Naive thymus-derived CD4-positive, alpha-beta T cell (primary cell): Measurements from ENCODE around the gene FBN1. TPM values are rescaled to one million over a fixed set of nuclear protein-coding genes. Genes with fewer than 3 reads are reported as not detected.

Experiments used
- ATAC-seq: fragments of 150-1000 bp; cut with Tn5 transposase; 2 replicates; pipeline ENCODE4 v1.10.0; 2021; ENCODE audit warnings: mild to moderate bottlenecking, moderate library complexity
- CTCF ChIA-PET: fragments of 350-600 bp; sonication (Branson Sonifier 250); formaldehyde crosslinking; loops from one replicate; lab custom pipeline; 2021; ENCODE audit warnings: antibody characterized with exemption; lab: Charles Lee
- POLR2A ChIA-PET: fragments of 350-600 bp; sonication (Branson Sonifier 250); formaldehyde crosslinking; loops from one replicate; lab custom pipeline; 2021; ENCODE audit warnings: antibody characterized with exemption, inconsistent platforms; lab: Charles Lee
- DNase-seq, 9 donors: peaks; one replicate each; pipeline versions ENCODE4 v3.0.0 to v3.0.0-alpha.2; 2020 to 2022; ENCODE audit warnings: mixed read lengths in 1 of 9
- H3K27ac ChIP-seq: one replicate; pipeline ENCODE4 v1.7.0; 2013; ENCODE audit warnings: mild to moderate bottlenecking, low read depth, low read length, moderate library complexity
- H3K27me3 ChIP-seq, 2 donors: one replicate each; pipeline ENCODE4 v1.7.0; 2013; ENCODE audit warnings: low read length in 2 of 2, mild to moderate bottlenecking in 2 of 2, moderate library complexity in 2 of 2; ENCODE audit not compliant: control insufficient read depth in 2 of 2, insufficient read depth in 2 of 2
- H3K36me3 ChIP-seq, 3 experiments: 1 replicate in 2 of 3; 2 replicates in 1 of 3; pipeline ENCODE4 v1.7.0; 2013; ENCODE audit warnings: low read length in 3 of 3, mild to moderate bottlenecking in 3 of 3, moderate library complexity in 1 of 3; ENCODE audit not compliant: insufficient read depth in 3 of 3, control insufficient read depth in 2 of 3
- H3K4me1 ChIP-seq, 2 donors: one replicate each; pipeline ENCODE4 v1.7.0; 2013; ENCODE audit warnings: low read length in 2 of 2, mild to moderate bottlenecking in 2 of 2, moderate library complexity in 1 of 2; ENCODE audit not compliant: control insufficient read depth in 2 of 2, insufficient read depth in 2 of 2
- H3K4me3 ChIP-seq: 2 replicates; pipeline ENCODE4 v1.7.0; 2013; ENCODE audit warnings: mild to moderate bottlenecking, low read length
- H3K9me3 ChIP-seq, 3 experiments: 1 replicate in 2 of 3; 2 replicates in 1 of 3; pipeline ENCODE4 v1.7.0; 2013; ENCODE audit warnings: low read length in 3 of 3; ENCODE audit not compliant: control insufficient read depth in 2 of 3
- H3K27ac Mint-ChIP-seq, 9 donors: one replicate each; pipeline ENCODE4 v1.8.0; 2020 to 2022; ENCODE audit warnings: mixed read lengths in 9 of 9, mild to moderate bottlenecking in 8 of 9, moderate library complexity in 5 of 9, inconsistent platforms in 2 of 9
- H3K27me3 Mint-ChIP-seq, 5 donors: one replicate each; pipeline ENCODE4 v1.8.0; 2021 to 2022; ENCODE audit warnings: mixed read lengths in 5 of 5, mild to moderate bottlenecking in 1 of 5
- H3K36me3 Mint-ChIP-seq, 5 donors: one replicate each; pipeline ENCODE4 v1.8.0; 2020 to 2022; ENCODE audit warnings: mixed read lengths in 5 of 5, mild to moderate bottlenecking in 3 of 5, inconsistent platforms in 1 of 5
- H3K4me1 Mint-ChIP-seq, 7 donors: one replicate each; pipeline ENCODE4 v1.8.0; 2020 to 2022; ENCODE audit warnings: mixed read lengths in 7 of 7, mild to moderate bottlenecking in 3 of 7, inconsistent platforms in 1 of 7
- H3K4me3 Mint-ChIP-seq, 10 donors: one replicate each; pipeline ENCODE4 v1.8.0; 2020 to 2022; ENCODE audit warnings: mild to moderate bottlenecking in 10 of 10, mixed read lengths in 10 of 10, moderate library complexity in 6 of 10, inconsistent platforms in 2 of 10
- H3K9me3 Mint-ChIP-seq, 11 donors: one replicate each; pipeline ENCODE4 v1.8.0; 2020 to 2022; ENCODE audit warnings: mixed read lengths in 11 of 11, mild to moderate bottlenecking in 4 of 11, inconsistent platforms in 1 of 11, moderate library complexity in 1 of 11
- intact Hi-C, 2 donors: fragments of 100-400 bp; cut with micrococcal nuclease; formaldehyde crosslinking; loops; one replicate each; pipeline ENCODE4 v1.15.1; 2023
- polyA plus RNA-seq, 2 donors: library from polyadenylated mRNA; unstranded; fragments of 300-500 nt; fragmentation: Illumina TruSeq; gene quantifications; one replicate each; pipeline ENCODE4 v1.2.3, GENCODE V29; 2021
- total RNA-seq, 6 experiments: library from RNA in 5 of 6; stranded (reverse) in 5 of 6; gene quantifications; 1 replicate in 5 of 6; 2 replicates in 1 of 6; pipeline ENCODE4 v1.2.3 and lab custom pipeline; 2021 to 2026

The FBN1 gene
- total and polyA plus RNA-seq, 7 experiments from 2014 or later = 0.03 to 1.3 (median 0.61) TPM; not detected in 1

DNA sequence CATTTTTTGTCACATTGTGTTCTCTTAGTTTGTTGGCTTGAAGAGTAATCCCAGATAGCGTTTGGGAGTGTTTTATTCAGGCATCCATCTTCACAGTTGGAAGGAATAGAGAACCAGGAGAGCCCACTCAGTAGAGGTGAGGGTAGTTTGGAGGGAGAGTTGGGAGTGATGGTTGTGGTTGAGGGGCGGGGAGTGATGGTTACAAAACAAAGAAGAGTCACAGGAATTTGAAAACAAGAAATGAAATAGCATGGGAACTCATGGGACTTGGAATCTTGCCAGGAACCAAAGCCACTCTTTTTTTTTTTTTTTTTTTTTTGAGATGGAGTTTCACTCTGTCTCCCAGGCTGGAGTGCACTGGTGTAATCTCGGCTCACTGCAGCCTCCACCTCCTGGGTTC, 278.0 kb downstream of the FBN1 start:
- H3K27me3 Mint-ChIP-seq = peaks cover 0 to 25% (median 11%) of the 10 kb centered on the region in 5 donors
- no peaks in the 10 kb centered on the region for H3K27me3 ChIP-seq
- no peak overlapping the region for H3K27ac ChIP-seq
- DNase-seq (no peak), ATAC-seq (no peak)
- no peaks in the 10 kb centered on the region for H3K9me3 Mint-ChIP-seq
- no peak overlapping the region for H3K4me3 ChIP-seq
- ChIA-PET POLR2A (no interaction called here), CTCF (no interaction called here)
- H3K9me3 ChIP-seq = no peaks in the 10 kb centered on the region
- no peak overlapping the region for H3K4me3 Mint-ChIP-seq
- no peak overlapping the region for H3K27ac Mint-ChIP-seq
- intact Hi-C loops = no loop called here
- no peaks in the 10 kb centered on the region for H3K36me3 Mint-ChIP-seq
- H3K4me1 ChIP-seq = no peaks in the 10 kb centered on the region
- H3K36me3 ChIP-seq = no peaks in the 10 kb centered on the region
- no peaks in the 10 kb centered on the region for H3K4me1 Mint-ChIP-seq

- H3K9me3 Mint-ChIP-seq = no peaks in the 10 kb centered on the region
- H3K27me3 ChIP-seq = no peaks in the 10 kb centered on the region
- H3K4me1 Mint-ChIP-seq = no peaks in the 10 kb centered on the region
- no peaks in the 10 kb centered on the region for H3K9me3 ChIP-seq
- no peak for DNase-seq
- ChIA-PET CTCF (no interaction called here), POLR2A (no interaction called here)
- H3K27ac Mint-ChIP-seq = no peak overlapping the region
- intact Hi-C loops = no loop called here
- H3K27ac ChIP-seq = no peak overlapping the region
- no peaks in the 10 kb centered on the region for H3K36me3 Mint-ChIP-seq
- no peak overlapping the region for H3K4me3 ChIP-seq
- no peaks in the 10 kb centered on the region for H3K36me3 ChIP-seq
- H3K4me3 Mint-ChIP-seq = no peak overlapping the region
- no peak for ATAC-seq
- peaks cover 0 to 25% (median 11%) of the 10 kb centered on the region in 5 donors for H3K27me3 Mint-ChIP-seq
- no peaks in the 10 kb centered on the region for H3K4me1 ChIP-seq
Measured at GRCh38 chr15:48366584-48367312, 278.8 kb downstream of the FBN1 start.

GRCh38 chr15:48365575-48365974, 279.9 kb downstream of the FBN1 start:
- H3K4me3 Mint-ChIP-seq = no peak overlapping the region
- no peaks in the 10 kb centered on the region for H3K27me3 ChIP-seq
- no peaks in the 10 kb centered on the region for H3K36me3 ChIP-seq
- ChIA-PET CTCF (no interaction called here), POLR2A (no interaction called here)
- no peaks in the 10 kb centered on the region for H3K9me3 ChIP-seq
- H3K27ac Mint-ChIP-seq = no peak overlapping the region
- peaks cover 0 to 21% (median 11%) of the 10 kb centered on the region in 5 donors for H3K27me3 Mint-ChIP-seq
- intact Hi-C loops = no loop called here
- H3K9me3 Mint-ChIP-seq = no peaks in the 10 kb centered on the region
- H3K4me3 ChIP-seq = no peak overlapping the region
- H3K27ac ChIP-seq = no peak overlapping the region
- no peak for DNase-seq
- no peaks in the 10 kb centered on the region for H3K4me1 ChIP-seq
- no peaks in the 10 kb centered on the region for H3K4me1 Mint-ChIP-seq
- H3K36me3 Mint-ChIP-seq = no peaks in the 10 kb centered on the region
- no peak for ATAC-seq

DNA sequence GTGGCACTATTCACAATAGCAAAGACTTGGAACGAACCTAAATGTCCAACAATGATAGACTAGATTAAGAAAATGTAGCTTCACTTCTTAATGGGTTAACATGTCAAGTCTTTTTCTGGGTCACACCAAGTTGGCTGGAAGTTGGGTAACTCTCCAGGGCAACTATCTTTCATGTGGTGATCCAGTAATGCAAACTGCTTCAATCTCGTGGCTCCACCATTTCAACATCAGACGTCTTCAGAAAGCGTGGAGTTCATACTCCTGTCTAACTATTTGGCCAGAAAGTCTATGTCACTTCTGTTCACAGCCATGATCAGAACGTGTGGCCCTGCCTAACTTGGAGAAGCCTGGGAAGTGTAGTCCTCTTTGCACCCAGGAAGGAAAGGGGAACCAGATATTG, 282.0 kb downstream of the FBN1 start:
- intact Hi-C loops = no loop called here

GRCh38 chr15:48361685-48362084, 283.8 kb downstream of the FBN1 start:
- H3K4me3 Mint-ChIP-seq = no peak overlapping the region
- no peaks in the 10 kb centered on the region for H3K9me3 ChIP-seq
- POLR2A ChIA-PET = no interaction called here

More for the DNA sequence above, 282.0 kb downstream of the FBN1 start:
- CTCF ChIA-PET = no interaction called here
- Mint-ChIP-seq H3K4me3 (no peak overlapping the region), H3K4me1 (peaks cover 0 to 6% (median 5%) of the 10 kb centered on the region in 7 donors), H3K9me3 (no peaks in the 10 kb centered on the region), H3K36me3 (no peaks in the 10 kb centered on the region), H3K27ac (no peak overlapping the region), H3K27me3 (peaks cover 0 to 16% (median 5%) of the 10 kb centered on the region in 5 donors)
- H3K4me3 ChIP-seq = no peak overlapping the region
- no peak overlapping the region for H3K27ac ChIP-seq
- ATAC-seq (no peak), DNase-seq (no peak)
- no peaks in the 10 kb centered on the region for H3K27me3 ChIP-seq
- no peaks in the 10 kb centered on the region for H3K4me1 ChIP-seq
- H3K36me3 ChIP-seq = no peaks in the 10 kb centered on the region
- no peaks in the 10 kb centered on the region for H3K9me3 ChIP-seq
- POLR2A ChIA-PET = no interaction called here

DNA sequence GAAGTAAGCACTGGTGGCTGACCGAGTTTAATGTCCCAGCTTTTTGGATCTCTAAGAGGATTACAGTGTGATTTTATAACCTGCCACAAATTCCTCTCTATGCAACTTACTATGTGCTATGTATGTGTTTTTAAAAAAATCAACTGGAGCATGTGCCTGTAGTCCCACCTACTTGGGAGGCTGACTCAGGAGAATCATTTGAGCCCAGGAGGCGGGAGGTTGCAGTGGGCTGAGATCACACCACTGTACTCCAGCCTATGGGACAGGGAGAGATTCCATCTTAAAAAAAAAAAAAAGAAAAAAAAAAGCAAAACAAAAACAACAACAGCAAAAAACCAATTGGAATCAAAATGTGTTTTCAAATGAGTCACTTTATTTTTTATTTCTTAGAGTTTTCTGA, 284.7 kb downstream of the FBN1 start:
- DNase-seq (no peak), ATAC-seq (no peak)
- Mint-ChIP-seq H3K27ac (no peak overlapping the region), H3K9me3 (no peaks in the 10 kb centered on the region), H3K4me3 (no peak overlapping the region), H3K4me1 (peaks cover 0 to 11% (median 8%) of the 10 kb centered on the region in 7 donors), H3K36me3 (no peaks in the 10 kb centered on the region), H3K27me3 (peaks cover 0 to 9% (median 0%) of the 10 kb centered on the region in 5 donors)
- Histone ChIP-seq H3K4me3 (no peak overlapping the region), H3K36me3 (no peaks in the 10 kb centered on the region), H3K27ac (no peak overlapping the region), H3K4me1 (no peaks in the 10 kb centered on the region), H3K27me3 (no peaks in the 10 kb centered on the region), H3K9me3 (no peaks in the 10 kb centered on the region)
- POLR2A ChIA-PET = no interaction called here
- intact Hi-C loops = no loop called here
- CTCF ChIA-PET = interaction anchor here (0.6 kb wide), 1 partner anchor 487 kb away, joined by 4 read pairs; no protein-coding TSS in a partner anchor

More at GRCh38 chr15:48361685-48362084, 283.8 kb downstream of the FBN1 start:
- Histone ChIP-seq H3K36me3 (no peaks in the 10 kb centered on the region), H3K4me3 (no peak overlapping the region), H3K27me3 (no peaks in the 10 kb centered on the region), H3K27ac (no peak overlapping the region), H3K4me1 (no peaks in the 10 kb centered on the region)
- CTCF ChIA-PET = no interaction called here
- ATAC-seq (no peak), DNase-seq (no peak)
- H3K27ac Mint-ChIP-seq = no peak overlapping the region
- H3K9me3 Mint-ChIP-seq = no peaks in the 10 kb centered on the region
- peaks cover 0 to 13% (median 0%) of the 10 kb centered on the region in 5 donors for H3K27me3 Mint-ChIP-seq
- H3K36me3 Mint-ChIP-seq = no peaks in the 10 kb centered on the region
- peaks cover 0 to 11% (median 8%) of the 10 kb centered on the region in 7 donors for H3K4me1 Mint-ChIP-seq
- intact Hi-C loops = no loop called here
